Effector CD8-positive, alpha-beta T cell (primary cell): Measurements from ENCODE around the gene MRPL54.
A peak's percentile ranks its signal among the peaks of the same experiment; 100 is the strongest.
"Not testable (repeated sequence)": the region's sequence is repeated elsewhere in the genome, so short reads cannot be mapped to it uniquely, and the experiment has no call there.

Source experiments
- DNase-seq: peaks from one replicate; lab custom pipeline; 2025; lab: John Stamatoyannopoulos, UW

MRPL54 gene

GRCh38 chr19:3740431-3740830 is 22.1 kb upstream of the MRPL54 start:
- no peak for DNase-seq

GRCh38 chr19:3743486-3743885 is 19.0 kb upstream of the MRPL54 start:
- no peak for DNase-seq

- DNase-seq, result no peak
Measured at GRCh38 chr19:3745363-3746045, 17.0 kb upstream of the MRPL54 start.

GRCh38 chr19:3746371-3747056 is 16.0 kb upstream of the MRPL54 start:
- DNase-seq, result no peak

GRCh38 chr19:3748965-3749364 is 13.5 kb upstream of the MRPL54 start:
- DNase-seq, result no peak

GRCh38 chr19:3750211-3750610 is 12.3 kb upstream of the MRPL54 start:
- DNase-seq, result no peak

- DNase-seq, result no peak
Measured at GRCh38 chr19:3751236-3751635, 11.2 kb upstream of the MRPL54 start.

GRCh38 chr19:3752492-3752891 is 10.0 kb upstream of the MRPL54 start:
- DNase-seq, result no peak

GRCh38 chr19:3753631-3754410 is 8.7 kb upstream of the MRPL54 start:
- no peak for DNase-seq

- DNase-seq, result not testable (repeated sequence)
Measured at GRCh38 chr19:3757705-3758104, 4.8 kb upstream of the MRPL54 start.

- not testable (repeated sequence) for DNase-seq
Measured at GRCh38 chr19:3758297-3758696, 4.2 kb upstream of the MRPL54 start.

- no peak for DNase-seq
Measured at GRCh38 chr19:3759482-3760254, 2.8 kb upstream of the MRPL54 start.

- no peak for DNase-seq
Measured at GRCh38 chr19:3760871-3761361, 1.6 kb upstream of the MRPL54 start.

GRCh38 chr19:3761382-3762129 is 926 bp upstream of the MRPL54 start, which contains the start of gene APBA3:
Gene APBA3 (minus strand): TSS chr19:3761692. CDS start chr19:3760264, 1,428 bp downstream.
- peak; percentile 93 for DNase-seq

- no peak for DNase-seq
Measured at GRCh38 chr19:3762130-3762473, 380 bp upstream of the MRPL54 start.

GRCh38 chr19:3765121-3765520 is 2.6 kb downstream of the MRPL54 start:
- no peak for DNase-seq

- not testable (repeated sequence) for DNase-seq
Measured at GRCh38 chr19:3765757-3766156, 3.3 kb downstream of the MRPL54 start.

GRCh38 chr19:3766520-3766919 is 4.0 kb downstream of the MRPL54 start:
- DNase-seq, result no peak

GRCh38 chr19:3767050-3767449 is 4.6 kb downstream of the MRPL54 start:
- no peak for DNase-seq

GRCh38 chr19:3768015-3768747 is 5.7 kb downstream of the MRPL54 start:
- DNase-seq, result no peak

- no peak for DNase-seq
Measured at GRCh38 chr19:3768748-3769099, 6.2 kb downstream of the MRPL54 start.
